ENCODE results near the gene EPB41L2. TPM values are rescaled to one million over a fixed set of nuclear protein-coding genes. Genes with fewer than 3 reads are reported as not detected.
"Not testable (repeated sequence)": the region's sequence is repeated elsewhere in the genome, so short reads cannot be mapped to it uniquely, and the experiment has no call there.

Gene EPB41L2
- total RNA-seq, 4 donors from 2014 or later: 104 to 317 (median 144) TPM

GRCh38 chr6:130822736-130823135 is 240.3 kb downstream of the EPB41L2 start:
- TF ChIP-seq CTCF (IDR thresholded peaks at IDR 0.05): no peak
- no peak for DNase-seq (ENCODE audit: low spot score)

DNA sequence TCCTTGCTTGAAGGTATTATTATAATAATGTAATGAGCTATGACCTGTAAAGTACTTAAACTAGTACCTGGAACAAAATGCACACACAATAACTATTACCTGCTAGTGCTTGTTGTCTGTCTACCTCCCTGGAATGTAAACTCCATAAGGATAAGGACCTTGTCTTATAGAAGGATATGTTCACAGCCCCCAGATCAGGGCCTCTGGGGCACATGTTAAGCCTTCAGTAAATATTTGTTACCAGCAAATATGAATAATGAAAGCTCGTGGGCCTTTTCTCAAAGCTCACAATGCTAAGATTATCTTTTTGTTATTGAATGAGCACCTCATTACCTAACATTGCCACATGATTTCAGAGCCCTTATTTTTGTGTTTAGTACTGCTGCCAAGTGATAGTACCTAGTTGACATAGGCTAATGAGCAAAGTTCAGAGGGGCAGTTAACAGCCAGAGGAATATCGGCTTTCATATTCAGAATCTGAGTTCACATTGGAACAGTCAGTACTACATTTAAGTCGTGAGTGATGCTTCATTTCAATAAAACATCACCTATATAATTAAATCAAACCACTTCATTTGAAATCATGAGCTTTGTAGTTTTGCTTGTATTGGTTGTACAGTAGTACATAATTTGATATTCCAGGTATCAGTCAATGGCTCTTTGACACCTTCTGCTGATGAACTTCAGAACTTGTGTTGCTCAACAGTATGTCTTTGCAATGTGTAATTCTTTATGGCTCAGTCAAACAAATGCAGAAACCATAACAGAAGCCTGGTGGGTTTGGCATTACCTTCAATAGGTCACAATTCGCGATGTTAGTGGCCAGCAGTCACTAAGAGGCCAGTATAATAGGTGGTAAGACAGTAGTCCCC is 247.6 kb downstream of the EPB41L2 start:
- no peak for ATAC-seq (ENCODE audit: low FRiP score)
- DNase-seq (ENCODE audit: low spot score): no peak
- no peak for TF ChIP-seq CTCF (IDR thresholded peaks at IDR 0.05)

More at GRCh38 chr6:130822736-130823135, 240.3 kb downstream of the EPB41L2 start:
- no peak for ATAC-seq (ENCODE audit: low FRiP score)

GRCh38 chr6:130814506-130814905 is 248.5 kb downstream of the EPB41L2 start:
- DNase-seq (ENCODE audit: low spot score) (no peak), ATAC-seq (ENCODE audit: low FRiP score) (no peak)
- TF ChIP-seq CTCF (IDR thresholded peaks at IDR 0.05): no peak

- DNase-seq (ENCODE audit: low spot score) (no peak), ATAC-seq (ENCODE audit: low FRiP score) (no peak)
- no peak for TF ChIP-seq CTCF (IDR thresholded peaks at IDR 0.05)
Measured at GRCh38 chr6:130811932-130812331, 251.1 kb downstream of the EPB41L2 start.

DNA sequence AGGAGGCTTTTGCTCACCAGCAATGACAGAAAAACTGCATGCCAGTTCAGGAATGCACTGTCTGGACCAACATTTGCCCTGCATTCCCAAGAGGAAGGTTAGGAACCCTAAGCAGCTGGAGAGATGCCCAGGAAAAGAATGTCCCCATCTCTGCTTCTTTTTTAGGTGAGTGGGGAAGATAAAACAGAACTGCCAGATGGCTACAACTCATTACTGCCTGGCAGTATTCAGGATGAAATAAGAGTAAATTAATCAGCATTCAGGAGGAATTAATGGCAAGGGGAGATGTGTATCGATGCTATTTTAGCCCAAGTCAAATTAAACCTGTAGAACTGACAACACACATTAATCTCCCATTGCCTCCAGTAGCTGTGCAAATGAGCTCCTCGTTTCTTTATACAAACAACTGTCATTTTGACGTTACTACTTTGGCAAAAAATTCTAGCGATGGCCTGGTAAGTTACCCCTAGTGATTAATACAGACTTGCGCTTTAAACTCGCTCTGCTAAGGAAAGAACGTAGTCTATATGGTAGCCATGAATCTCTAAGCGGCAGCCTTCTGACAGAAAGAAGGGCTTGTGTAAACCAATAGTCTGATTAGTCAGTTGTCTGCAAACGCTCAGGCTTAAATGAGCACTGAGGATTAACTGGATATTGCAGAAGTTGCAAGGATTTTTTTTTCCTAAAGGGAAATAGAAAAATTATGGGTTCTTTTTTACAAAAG is 252.6 kb downstream of the EPB41L2 start:
- ATAC-seq (ENCODE audit: low FRiP score) (no peak), DNase-seq (ENCODE audit: low spot score) (no peak)
- no peak for TF ChIP-seq CTCF (IDR thresholded peaks at IDR 0.05)

- ATAC-seq (ENCODE audit: low FRiP score); DNase-seq (ENCODE audit: low spot score): not testable (repeated sequence)
Measured at GRCh38 chr6:130801368-130801767, 261.7 kb downstream of the EPB41L2 start.

DNA sequence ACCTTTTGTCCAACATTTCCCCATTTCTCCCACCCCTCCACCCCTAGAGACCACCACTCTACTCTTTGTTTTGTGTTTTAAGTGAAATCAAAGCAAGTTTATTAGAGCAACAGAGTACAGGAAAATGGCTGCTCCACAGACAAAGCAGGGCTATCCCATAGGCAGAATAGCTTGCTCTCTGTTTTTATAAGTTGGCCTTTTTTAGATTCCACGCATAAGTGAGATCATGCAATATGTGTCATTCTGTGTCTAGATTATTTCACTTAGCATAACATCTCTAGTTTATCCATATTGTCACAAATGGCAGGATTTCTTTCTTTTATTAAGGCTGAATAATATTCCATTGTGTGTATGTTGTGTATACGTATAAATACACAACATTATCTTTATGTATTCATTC is 266.0 kb downstream of the EPB41L2 start:
- TF ChIP-seq CTCF (IDR thresholded peaks at IDR 0.05): no peak
- ATAC-seq (ENCODE audit: low FRiP score) (no peak), DNase-seq (ENCODE audit: low spot score) (no peak)

Measured in omental fat pad (tissue), 4 donors.